Measurements from ENCODE around the gene TIGD4.

- TF ChIP-seq CTCF (IDR thresholded peaks at IDR 0.05) (no peak), ZFX (IDR thresholded peaks at IDR 0.05; ENCODE audit: borderline replicate concordance) (no peak)
Measured at GRCh38 chr4:152724494-152724893, 55.0 kb downstream of the TIGD4 start.

Data from 22Rv1 (cell line).